ENCODE results near the gene RHBDF1.
"Not testable (repeated sequence)": the region's sequence is repeated elsewhere in the genome, so short reads cannot be mapped to it uniquely, and the experiment has no call there.

DNA sequence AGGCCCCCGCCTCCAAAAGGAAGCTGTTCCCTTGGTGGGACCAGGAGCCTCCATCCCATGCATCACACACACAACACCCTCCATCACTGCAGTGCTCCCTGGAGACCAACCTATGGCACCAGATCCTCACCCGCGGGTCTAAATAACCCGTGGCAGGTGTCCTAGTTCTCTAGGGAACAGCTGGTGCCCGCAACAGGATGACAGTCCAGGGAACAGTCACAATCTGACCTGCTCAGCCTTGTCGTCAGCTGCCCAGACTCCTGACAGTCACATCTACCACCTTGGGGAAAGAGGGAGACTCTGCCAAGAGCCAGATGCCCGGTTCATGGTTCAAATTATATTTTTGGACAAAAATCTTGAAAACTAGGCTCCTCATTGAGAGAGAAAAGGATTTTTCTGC lies 41.8 kb downstream of the RHBDF1 start:
- TF ChIP-seq, protein P1, sequence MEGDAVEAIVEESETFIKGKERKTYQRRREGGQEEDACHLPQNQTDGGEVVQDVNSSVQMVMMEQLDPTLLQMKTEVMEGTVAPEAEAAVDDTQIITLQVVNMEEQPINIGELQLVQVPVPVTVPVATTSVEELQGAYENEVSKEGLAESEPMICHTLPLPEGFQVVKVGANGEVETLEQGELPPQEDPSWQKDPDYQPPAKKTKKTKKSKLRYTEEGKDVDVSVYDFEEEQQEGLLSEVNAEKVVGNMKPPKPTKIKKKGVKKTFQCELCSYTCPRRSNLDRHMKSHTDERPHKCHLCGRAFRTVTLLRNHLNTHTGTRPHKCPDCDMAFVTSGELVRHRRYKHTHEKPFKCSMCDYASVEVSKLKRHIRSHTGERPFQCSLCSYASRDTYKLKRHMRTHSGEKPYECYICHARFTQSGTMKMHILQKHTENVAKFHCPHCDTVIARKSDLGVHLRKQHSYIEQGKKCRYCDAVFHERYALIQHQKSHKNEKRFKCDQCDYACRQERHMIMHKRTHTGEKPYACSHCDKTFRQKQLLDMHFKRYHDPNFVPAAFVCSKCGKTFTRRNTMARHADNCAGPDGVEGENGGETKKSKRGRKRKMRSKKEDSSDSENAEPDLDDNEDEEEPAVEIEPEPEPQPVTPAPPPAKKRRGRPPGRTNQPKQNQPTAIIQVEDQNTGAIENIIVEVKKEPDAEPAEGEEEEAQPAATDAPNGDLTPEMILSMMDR (IDR thresholded peaks at IDR 0.05; ENCODE audit: insufficient read depth, low read length, poor library complexity, severe bottlenecking): not testable (repeated sequence)
- not testable (repeated sequence) for TF ChIP-seq EZH2phosphoT487 (conservative IDR thresholded peaks at IDR 0.05; ENCODE audit: low read length)

All from SU-DHL-6 (cell line).